Kidney epithelial cell (primary cell): ENCODE results near the gene LRRC40. TPM values are rescaled to one million over a fixed set of nuclear protein-coding genes. Genes with fewer than 3 reads are reported as not detected.

Experiments
- DNase-seq: peaks from one replicate; pipeline ENCODE4 v3.0.0-alpha.2; 2010; ENCODE audit warnings: low read depth
- H3K27me3 ChIP-seq: 2 replicates; pipeline ENCODE4 v1.6.0; 2011; ENCODE audit warnings: low read length; ENCODE audit not compliant: control insufficient read depth, insufficient read depth
- H3K36me3 ChIP-seq: 2 replicates; pipeline ENCODE4 v1.5.1; 2011; ENCODE audit warnings: low read length; ENCODE audit not compliant: control insufficient read depth, insufficient read depth
- H3K4me3 ChIP-seq: 2 replicates; pipeline ENCODE4 v1.5.1; 2011; ENCODE audit warnings: low read depth, mild to moderate bottlenecking, control low read depth, low read length
- total RNA-seq: library from RNA; depleted of rRNA; stranded (reverse); fragments of >200 nt; gene quantifications from 2 replicates; pipeline ENCODE4 v1.2.3, GENCODE V29; 2015
- TF ChIP-seq, protein P1 (sequence below): IDR thresholded peaks from 2 replicates; pipeline ENCODE4 v1.5.1; 2011; ENCODE audit warnings: mild to moderate bottlenecking, moderate library complexity, low read length, control low read depth, inconsistent platforms; ENCODE audit not compliant: insufficient read depth, poor library complexity, severe bottlenecking

Gene LRRC40
- total RNA-seq, 1 donor from 2014 or later, result 26.5 TPM

- TF ChIP-seq, protein P1, sequence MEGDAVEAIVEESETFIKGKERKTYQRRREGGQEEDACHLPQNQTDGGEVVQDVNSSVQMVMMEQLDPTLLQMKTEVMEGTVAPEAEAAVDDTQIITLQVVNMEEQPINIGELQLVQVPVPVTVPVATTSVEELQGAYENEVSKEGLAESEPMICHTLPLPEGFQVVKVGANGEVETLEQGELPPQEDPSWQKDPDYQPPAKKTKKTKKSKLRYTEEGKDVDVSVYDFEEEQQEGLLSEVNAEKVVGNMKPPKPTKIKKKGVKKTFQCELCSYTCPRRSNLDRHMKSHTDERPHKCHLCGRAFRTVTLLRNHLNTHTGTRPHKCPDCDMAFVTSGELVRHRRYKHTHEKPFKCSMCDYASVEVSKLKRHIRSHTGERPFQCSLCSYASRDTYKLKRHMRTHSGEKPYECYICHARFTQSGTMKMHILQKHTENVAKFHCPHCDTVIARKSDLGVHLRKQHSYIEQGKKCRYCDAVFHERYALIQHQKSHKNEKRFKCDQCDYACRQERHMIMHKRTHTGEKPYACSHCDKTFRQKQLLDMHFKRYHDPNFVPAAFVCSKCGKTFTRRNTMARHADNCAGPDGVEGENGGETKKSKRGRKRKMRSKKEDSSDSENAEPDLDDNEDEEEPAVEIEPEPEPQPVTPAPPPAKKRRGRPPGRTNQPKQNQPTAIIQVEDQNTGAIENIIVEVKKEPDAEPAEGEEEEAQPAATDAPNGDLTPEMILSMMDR, result no peak
- no peak overlapping the region for H3K4me3 ChIP-seq
- H3K27me3 ChIP-seq, result no peaks in the 10 kb centered on the region
- DNase-seq, result no peak
- no peaks in the 10 kb centered on the region for H3K36me3 ChIP-seq
Observed at GRCh38 chr1:70164350-70164749, 41.0 kb downstream of the LRRC40 start.

DNA sequence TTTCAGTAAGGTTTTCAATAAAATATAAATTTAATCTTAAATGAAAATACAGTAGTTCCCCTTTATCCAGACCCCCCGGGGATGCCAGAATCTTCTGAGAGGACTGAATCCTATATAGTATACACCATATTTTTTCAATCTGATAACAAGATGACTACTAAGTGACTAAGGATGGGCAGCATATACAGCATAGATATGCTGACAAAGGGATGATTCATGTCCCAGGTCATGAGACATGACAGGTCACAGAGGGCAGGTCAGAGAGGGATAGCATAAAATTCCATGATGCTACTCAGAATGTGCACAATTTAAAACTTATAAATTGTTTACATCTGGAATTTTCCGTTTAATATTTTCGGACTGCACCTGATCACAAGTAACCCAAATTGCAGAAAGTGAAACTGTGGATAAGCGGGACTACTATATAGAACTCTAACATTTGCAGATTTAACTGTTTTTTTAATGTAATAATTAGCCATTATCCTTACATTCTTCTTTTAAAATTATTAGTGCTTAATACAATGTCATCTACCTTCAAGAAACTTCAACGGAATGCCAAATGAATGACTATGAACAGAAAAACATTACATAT, 48.8 kb downstream of the LRRC40 start:
- no peak for DNase-seq
- no peaks in the 10 kb centered on the region for H3K27me3 ChIP-seq
- TF ChIP-seq, protein P1, result no peak
- no peaks in the 10 kb centered on the region for H3K36me3 ChIP-seq
- H3K4me3 ChIP-seq, result no peak overlapping the region

DNA sequence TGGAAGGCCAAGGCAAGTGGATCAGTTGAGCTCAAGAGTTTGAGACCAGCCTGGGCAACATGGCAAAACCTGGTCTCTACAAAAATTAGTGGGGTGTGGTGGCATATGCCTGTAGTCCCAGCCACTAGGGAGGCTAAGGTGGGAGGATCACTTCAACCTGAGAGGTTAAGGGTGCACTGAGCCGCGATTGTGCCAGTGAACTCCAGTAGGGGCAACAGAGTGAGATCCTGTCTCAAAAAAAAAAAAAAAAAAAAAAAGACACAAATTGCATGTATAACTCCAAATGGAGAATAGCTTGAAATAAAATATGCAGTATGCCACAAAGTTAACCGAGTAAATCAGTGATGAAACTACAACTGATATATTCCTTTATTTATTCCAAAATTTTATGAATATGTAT, 51.6 kb downstream of the LRRC40 start:
- no peak for DNase-seq
- H3K27me3 ChIP-seq, result no peaks in the 10 kb centered on the region
- no peaks in the 10 kb centered on the region for H3K36me3 ChIP-seq
- no peak overlapping the region for H3K4me3 ChIP-seq
- TF ChIP-seq, protein P1, result no peak

DNA sequence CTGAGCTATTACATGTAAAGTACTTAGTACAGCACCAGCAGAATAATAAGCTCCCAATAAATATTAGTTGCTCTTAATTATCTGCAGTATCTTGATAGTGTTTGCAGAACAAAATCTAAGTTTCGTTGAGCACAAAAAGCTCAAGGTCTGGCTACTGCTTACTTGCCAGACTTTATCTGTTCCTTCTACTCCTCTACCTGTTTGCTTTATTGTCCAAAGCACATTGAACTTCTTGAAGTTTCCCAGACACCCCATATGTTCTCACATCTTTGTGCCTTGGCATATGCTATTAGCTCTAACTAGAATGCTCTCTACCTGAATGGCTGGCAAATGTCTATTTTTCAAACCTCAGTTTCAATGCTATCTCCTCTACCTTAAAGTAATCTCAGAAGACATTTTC, 54.9 kb downstream of the LRRC40 start:
- TF ChIP-seq, protein P1, result no peak
- Histone ChIP-seq H3K36me3 (no peaks in the 10 kb centered on the region), H3K27me3 (no peaks in the 10 kb centered on the region), H3K4me3 (no peak overlapping the region)
- no peak for DNase-seq

DNA sequence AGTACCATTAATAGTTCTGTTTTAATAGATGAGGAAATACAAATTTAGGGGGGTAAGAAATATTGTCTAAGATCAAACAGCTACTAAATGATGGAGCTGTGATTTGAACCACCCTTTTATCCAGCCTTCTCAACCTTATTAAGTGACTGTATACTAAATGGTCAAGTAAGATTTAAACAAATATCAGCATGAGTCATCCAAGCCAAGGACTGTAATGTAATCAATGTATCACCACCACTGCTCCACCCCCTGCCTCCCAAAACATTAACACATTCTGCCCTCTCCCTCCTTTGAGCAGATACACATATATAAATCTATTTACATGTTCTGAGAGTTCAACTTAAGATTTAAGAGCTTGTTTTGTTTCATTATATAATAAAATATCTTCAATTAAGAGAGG, 58.9 kb downstream of the LRRC40 start:
- DNase-seq, result no peak
- TF ChIP-seq, protein P1, result no peak
- Histone ChIP-seq H3K27me3 (no peaks in the 10 kb centered on the region), H3K36me3 (no peaks in the 10 kb centered on the region), H3K4me3 (no peak overlapping the region)

- TF ChIP-seq, protein P1, result no peak
Observed at GRCh38 chr1:70143048-70143659, 62.2 kb downstream of the LRRC40 start.

More at GRCh38 chr1:70143048-70143659, 62.2 kb downstream of the LRRC40 start:
- DNase-seq, result no peak
- Histone ChIP-seq H3K27me3 (no peaks in the 10 kb centered on the region), H3K4me3 (no peak overlapping the region), H3K36me3 (no peaks in the 10 kb centered on the region)
